Measurements from ENCODE around the gene CDK12.
"Not testable (repeated sequence)": the region's sequence is repeated elsewhere in the genome, so short reads cannot be mapped to it uniquely, and the experiment has no call there.

CDK12 gene

GRCh38 chr17:39461113-39461925 lies at the start of gene CDK12:
TSS of gene CDK12 (plus strand) at chr17:39461486. CDS start at chr17:39462072, 586 bp downstream.
- DNase-seq: peak; percentile 93 to 96

- no peak for DNase-seq
These were observed 45.1 kb upstream of the CDK12 start for GRCh38 chr17:39416141-39416540.

- DNase-seq: no peak
These were observed 31.7 kb upstream of the CDK12 start for GRCh38 chr17:39429600-39429999.

- not testable (repeated sequence) for DNase-seq
These were observed 21.4 kb upstream of the CDK12 start for GRCh38 chr17:39439868-39440267.

- no peak for DNase-seq
These were observed 18.0 kb upstream of the CDK12 start for GRCh38 chr17:39443326-39443725.

- DNase-seq: no peak
These were observed 13.7 kb upstream of the CDK12 start for GRCh38 chr17:39447561-39447960.

GRCh38 chr17:39450051-39450450 lies 11.2 kb upstream of the CDK12 start:
- DNase-seq: no peak

- peak; percentile 90 to 92 for DNase-seq
These were observed 10.3 kb upstream of the CDK12 start, which contains the start of gene MED1 for GRCh38 chr17:39450847-39451581. TSS of gene MED1 (minus strand) at chr17:39451263. CDS start at chr17:39451062, 201 bp downstream.

- no peak for DNase-seq
These were observed 5.4 kb upstream of the CDK12 start for GRCh38 chr17:39455919-39456318.

- peak in 1 of 2 experiments; percentile 19 for DNase-seq
These were observed 762 bp downstream of the CDK12 start for GRCh38 chr17:39461926-39462569.

GRCh38 chr17:39462631-39463375 lies 1.5 kb downstream of the CDK12 start:
- DNase-seq: peak in 1 of 2 experiments; percentile 6

GRCh38 chr17:39464639-39465181 lies 3.4 kb downstream of the CDK12 start:
- DNase-seq: peak in 1 of 2 experiments; percentile 9

GRCh38 chr17:39468610-39469009 lies 7.3 kb downstream of the CDK12 start:
- DNase-seq: not testable (repeated sequence)

GRCh38 chr17:39473310-39473709 lies 12.0 kb downstream of the CDK12 start:
- DNase-seq: no peak

- DNase-seq: not testable (repeated sequence)
These were observed 18.3 kb downstream of the CDK12 start for GRCh38 chr17:39479631-39480030.

- no peak for DNase-seq
These were observed 22.2 kb downstream of the CDK12 start for GRCh38 chr17:39483506-39483905.

GRCh38 chr17:39484178-39484577 lies 22.9 kb downstream of the CDK12 start:
- DNase-seq: no peak

GRCh38 chr17:39485555-39485954 lies 24.3 kb downstream of the CDK12 start:
- no peak for DNase-seq

GRCh38 chr17:39486242-39486641 lies 25.0 kb downstream of the CDK12 start:
- DNase-seq: no peak

- not testable (repeated sequence) for DNase-seq
These were observed 26.2 kb downstream of the CDK12 start for GRCh38 chr17:39487490-39487889.

- DNase-seq: no peak
These were observed 26.7 kb downstream of the CDK12 start for GRCh38 chr17:39487946-39488345.

GRCh38 chr17:39496921-39497320 lies 35.6 kb downstream of the CDK12 start:
- DNase-seq: not testable (repeated sequence)

Measured in activated CD4-positive, alpha-beta T cell treated with anti-CD3 and anti-CD28 coated beads, Interleukin-2, amount 50 U/mL, for 48 hours (primary cell).